Fibroblast of pulmonary artery (primary cell): ENCODE measurements around the gene OLA1.
A peak's percentile ranks its signal among the peaks of the same experiment; 100 is the strongest.

ENCODE experiments used
- DNase-seq: peaks from one replicate; pipeline ENCODE4 v3.0.0-alpha.2; 2010; ENCODE audit warnings: low read depth
- H3K4me3 ChIP-seq: replicated peaks from 2 replicates; pipeline ENCODE4 v1.5.1; 2011; ENCODE audit warnings: low read depth, mild to moderate bottlenecking, control low read depth, low read length, moderate library complexity
- TF ChIP-seq, protein P1 (sequence below): IDR thresholded peaks from 2 replicates; pipeline ENCODE4 v1.5.1; 2011; ENCODE audit warnings: mild to moderate bottlenecking, control low read depth, low read length, inconsistent platforms; ENCODE audit errors: missing control alignments

The OLA1 gene

DNA sequence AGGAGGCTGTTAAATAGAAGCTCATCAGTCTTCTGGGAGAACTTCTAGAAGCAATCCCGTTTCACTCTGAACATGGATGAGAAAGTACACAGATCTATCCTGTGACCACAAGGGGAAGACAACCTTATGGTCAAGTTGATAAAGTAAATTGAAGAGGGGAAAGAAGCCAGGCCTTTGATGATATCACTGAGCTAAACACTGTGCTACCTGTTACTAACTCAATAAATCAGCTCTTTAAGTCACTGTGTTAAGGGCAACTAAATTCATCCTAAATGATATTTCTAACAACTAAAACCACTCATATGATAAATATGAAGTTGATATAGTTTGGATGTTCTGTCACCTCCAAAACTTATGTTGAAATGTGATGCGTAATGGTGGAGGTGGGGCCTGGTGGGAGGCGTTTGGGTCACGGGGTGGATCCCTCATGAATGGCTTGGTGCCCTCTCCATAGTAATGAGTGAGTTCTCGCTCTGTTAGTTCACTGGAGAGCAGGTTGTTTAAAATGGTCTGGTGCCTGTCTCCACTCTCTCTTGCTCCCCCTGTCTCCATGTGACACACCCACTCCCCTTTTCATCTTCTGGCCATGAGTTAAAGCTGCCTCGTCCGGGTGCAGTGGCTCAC, 23.6 kb downstream of the OLA1 start:
- no peak overlapping the region for H3K4me3 ChIP-seq
- DNase-seq = no peak
- TF ChIP-seq, protein P1, sequence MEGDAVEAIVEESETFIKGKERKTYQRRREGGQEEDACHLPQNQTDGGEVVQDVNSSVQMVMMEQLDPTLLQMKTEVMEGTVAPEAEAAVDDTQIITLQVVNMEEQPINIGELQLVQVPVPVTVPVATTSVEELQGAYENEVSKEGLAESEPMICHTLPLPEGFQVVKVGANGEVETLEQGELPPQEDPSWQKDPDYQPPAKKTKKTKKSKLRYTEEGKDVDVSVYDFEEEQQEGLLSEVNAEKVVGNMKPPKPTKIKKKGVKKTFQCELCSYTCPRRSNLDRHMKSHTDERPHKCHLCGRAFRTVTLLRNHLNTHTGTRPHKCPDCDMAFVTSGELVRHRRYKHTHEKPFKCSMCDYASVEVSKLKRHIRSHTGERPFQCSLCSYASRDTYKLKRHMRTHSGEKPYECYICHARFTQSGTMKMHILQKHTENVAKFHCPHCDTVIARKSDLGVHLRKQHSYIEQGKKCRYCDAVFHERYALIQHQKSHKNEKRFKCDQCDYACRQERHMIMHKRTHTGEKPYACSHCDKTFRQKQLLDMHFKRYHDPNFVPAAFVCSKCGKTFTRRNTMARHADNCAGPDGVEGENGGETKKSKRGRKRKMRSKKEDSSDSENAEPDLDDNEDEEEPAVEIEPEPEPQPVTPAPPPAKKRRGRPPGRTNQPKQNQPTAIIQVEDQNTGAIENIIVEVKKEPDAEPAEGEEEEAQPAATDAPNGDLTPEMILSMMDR = no peak

DNA sequence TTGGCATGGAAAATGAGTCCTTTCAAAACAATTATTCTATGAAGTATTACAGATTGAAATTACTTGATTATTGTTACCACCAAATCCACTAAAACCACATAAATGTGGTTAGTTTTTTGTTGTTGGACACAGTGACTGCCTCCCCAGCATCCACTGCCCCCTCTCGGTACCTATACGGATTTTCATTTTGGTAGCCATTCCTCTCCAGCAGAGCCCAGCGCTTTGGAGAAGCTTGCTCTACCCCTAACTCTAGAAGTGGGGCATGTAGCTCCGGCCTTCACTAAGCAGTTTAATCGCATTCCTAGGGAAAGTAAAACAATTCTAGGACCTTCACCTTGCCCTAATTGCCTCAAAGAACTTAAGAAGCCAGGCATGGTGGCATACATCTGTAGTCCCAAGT, 24.2 kb downstream of the OLA1 start:
- TF ChIP-seq, protein P1 = no peak
- H3K4me3 ChIP-seq = no peak overlapping the region
- no peak for DNase-seq

DNA sequence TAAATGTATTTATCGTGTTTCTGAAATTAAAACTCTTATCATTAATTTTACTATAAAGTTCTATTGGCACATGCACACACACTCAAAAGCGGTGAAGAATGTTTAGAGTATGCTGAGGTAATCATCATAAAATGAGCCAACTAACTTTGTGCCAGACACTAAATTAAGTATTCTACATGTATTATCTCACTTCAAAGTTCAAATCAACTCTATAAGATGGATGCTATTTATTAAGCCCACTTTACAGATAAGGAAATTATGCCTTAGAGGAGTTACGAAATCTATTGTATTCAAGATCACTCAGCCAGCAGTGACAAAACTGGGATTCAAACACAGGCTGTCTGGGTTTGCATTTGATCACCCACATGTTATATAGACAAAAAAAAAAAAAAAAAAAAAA, 24.9 kb downstream of the OLA1 start:
- DNase-seq = peak; percentile 28
- TF ChIP-seq, protein P1 = no peak
- no peak overlapping the region for H3K4me3 ChIP-seq

DNA sequence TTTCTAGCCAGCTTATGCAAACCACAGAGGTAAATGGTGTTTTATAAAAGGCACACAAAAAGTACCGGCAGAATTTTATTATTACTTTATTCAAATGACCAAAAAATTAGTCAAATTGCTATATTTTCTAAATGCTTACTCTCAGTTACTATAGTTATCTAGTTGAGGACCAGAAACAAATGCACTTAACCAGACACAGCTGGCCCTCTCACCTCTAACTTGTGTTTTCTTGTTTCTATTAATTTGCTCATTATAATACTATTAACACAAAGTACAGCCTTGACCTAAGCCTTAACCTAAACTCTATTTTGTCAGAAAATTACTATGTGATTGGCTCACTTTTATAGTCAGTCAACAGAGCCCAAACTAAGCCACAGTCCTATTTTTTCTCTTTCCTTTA, 26.2 kb downstream of the OLA1 start:
- no peak for DNase-seq
- TF ChIP-seq, protein P1 = no peak
- H3K4me3 ChIP-seq = no peak overlapping the region

DNA sequence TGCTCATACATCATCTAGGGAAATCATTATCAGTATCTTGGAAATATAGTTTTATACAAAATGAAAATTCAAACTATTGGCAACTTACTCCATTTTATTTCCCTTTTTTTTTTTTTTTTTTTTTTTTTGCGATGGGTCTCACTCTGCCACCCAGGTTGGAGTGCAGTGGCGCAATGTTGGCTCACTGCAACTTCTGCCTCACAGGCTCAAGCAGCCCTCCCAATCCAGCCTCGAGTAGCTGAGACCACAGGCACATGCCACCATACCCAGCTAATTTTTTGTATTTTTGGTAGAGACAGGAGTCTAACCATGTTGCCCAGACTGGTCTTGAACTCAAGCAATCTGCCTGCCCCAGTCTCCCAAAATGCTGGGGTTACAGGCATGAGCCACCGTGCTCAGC, 29.0 kb downstream of the OLA1 start:
- DNase-seq = no peak
- TF ChIP-seq, protein P1 = no peak
- no peak overlapping the region for H3K4me3 ChIP-seq

DNA sequence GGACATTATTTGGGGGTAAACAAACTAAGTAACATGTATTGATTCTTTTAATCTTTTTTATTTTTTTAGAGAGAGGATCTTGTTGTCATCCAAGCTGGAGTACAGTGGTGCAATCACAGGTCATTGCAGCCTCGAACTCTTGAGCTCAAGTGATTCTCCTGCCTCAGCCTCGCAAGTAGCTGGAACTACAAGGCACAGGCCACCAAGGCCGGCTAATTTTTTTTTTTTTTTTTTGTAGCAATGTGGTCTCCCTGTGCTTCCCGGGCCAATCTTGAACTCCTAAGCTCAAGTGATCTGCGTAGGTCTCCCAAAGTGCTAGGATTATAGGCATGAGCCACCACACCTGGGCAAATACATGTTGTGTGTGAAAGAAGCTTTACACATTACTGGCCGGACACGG, 29.6 kb downstream of the OLA1 start:
- TF ChIP-seq, protein P1 = no peak
- H3K4me3 ChIP-seq = no peak overlapping the region
- no peak for DNase-seq

DNA sequence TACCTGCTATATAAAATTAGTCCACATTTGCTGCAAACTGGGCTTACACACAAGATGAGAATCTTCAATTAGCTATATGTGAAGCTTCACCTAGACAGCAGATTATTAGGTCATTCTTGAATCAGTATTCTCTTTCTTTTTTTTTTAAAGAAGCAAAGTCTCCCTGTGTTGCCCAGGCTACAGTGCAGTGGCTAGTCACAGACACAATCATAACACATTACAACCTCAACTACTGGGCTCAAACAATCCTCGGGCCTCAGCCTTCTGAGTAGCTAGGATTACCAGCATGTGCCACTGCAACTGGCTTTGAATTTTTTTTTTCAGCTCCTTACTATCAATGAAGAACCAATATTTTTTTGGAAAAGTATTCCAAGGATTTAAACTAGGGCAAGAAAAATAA, 30.5 kb downstream of the OLA1 start:
- DNase-seq = no peak

More for the DNA sequence above, 30.5 kb downstream of the OLA1 start:
- TF ChIP-seq, protein P1 = no peak
- H3K4me3 ChIP-seq = no peak overlapping the region
